GM18505 (cell line): ENCODE results near the gene DNASE1L3.
"Not testable (repeated sequence)": the region's sequence is repeated elsewhere in the genome, so short reads cannot be mapped to it uniquely, and the experiment has no call there.

Experiments
- ATAC-seq: cut with Tn5 transposase; IDR thresholded peaks from one replicate; pipeline ENCODE4 v1.9.1; 2021; ENCODE audit not compliant: unreplicated experiment
- POLR2A ChIP-seq: IDR thresholded peaks from 4 replicates; pipeline ENCODE4 v1.6.1; 2011; ENCODE audit warnings: borderline replicate concordance; ENCODE audit not compliant: insufficient read depth, insufficient read length; ENCODE audit errors: extremely low read depth

Gene DNASE1L3

GRCh38 chr3:58210761-58211460, at the start of gene DNASE1L3:
DNASE1L3 (minus strand) TSS chr3:58210972; CDS start chr3:58210906, 66 bp downstream.
- TF ChIP-seq POLR2A: no peak
- ATAC-seq: no peak

GRCh38 chr3:58260261-58260731, 49.5 kb upstream of the DNASE1L3 start:
- TF ChIP-seq POLR2A: no peak
- ATAC-seq: no peak

DNA sequence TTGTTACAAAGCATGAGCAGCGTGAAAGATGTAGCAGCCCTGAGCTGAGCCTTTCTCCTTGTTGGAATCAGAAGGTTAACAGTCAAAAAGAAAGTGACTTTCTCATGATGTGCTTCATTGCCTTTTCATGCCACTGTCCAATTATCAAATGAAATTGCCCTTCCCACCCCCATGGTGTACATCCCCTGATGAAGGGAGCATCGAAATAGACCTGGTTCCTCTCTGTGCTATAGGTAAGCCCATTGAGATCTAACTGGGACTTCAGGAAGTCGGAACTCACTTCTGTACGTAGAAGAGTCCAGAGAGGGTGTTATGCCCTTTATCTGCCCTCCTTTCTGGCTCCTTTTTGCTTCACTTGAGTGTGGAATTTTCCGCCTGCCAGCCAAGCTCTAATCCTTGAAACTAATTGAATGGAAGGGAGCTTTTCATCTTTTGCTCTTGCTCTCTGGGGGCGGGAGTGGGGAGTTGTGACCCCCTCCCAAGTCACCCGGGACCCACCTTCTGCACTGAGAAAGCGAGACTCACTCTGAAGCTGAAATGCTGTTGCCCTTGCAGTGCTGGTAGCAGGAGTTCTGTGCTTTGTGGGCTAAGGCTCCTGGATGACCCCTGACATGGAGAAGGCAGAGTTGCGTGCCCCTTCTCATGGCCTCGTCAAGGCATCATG, 47.8 kb upstream of the DNASE1L3 start:
- no peak for ATAC-seq
- TF ChIP-seq POLR2A: no peak

GRCh38 chr3:58256511-58256910, 45.7 kb upstream of the DNASE1L3 start:
- TF ChIP-seq POLR2A: no peak
- no peak for ATAC-seq

GRCh38 chr3:58256061-58256460, 45.3 kb upstream of the DNASE1L3 start:
- ATAC-seq: no peak
- no peak for TF ChIP-seq POLR2A

GRCh38 chr3:58254144-58254543, 43.4 kb upstream of the DNASE1L3 start:
- ATAC-seq: no peak
- TF ChIP-seq POLR2A: no peak

GRCh38 chr3:58251631-58252035, 40.9 kb upstream of the DNASE1L3 start:
- no peak for TF ChIP-seq POLR2A
- no peak for ATAC-seq

DNA sequence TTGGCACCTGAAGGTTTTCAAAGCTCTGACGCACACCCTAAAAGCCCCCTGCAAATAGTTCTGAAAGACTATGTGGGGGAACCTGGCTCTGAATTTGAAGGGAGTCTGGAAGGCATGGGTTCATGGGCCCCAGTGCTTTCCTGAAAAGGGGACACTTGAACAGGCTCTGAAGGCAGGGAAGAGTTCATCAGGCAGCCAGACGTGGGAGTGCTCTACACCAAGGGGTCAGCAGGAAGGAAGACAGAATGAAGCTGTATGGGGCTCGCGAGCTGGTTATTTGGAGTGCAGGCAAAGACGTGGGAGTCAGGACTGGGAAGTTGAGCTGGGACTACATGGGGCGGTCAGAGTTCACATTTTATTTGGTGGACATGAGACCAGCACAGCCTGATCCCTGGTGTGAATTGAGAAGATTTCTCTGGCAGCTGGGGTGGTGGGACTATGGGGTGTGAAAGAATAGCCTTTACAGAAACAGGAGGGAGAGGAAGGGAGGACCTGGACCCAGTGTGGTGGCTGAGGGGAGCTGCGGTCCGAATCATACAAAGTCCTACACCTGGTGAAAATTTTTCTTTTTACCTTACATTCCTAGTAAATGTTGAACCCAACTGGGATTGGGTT, 39.4 kb upstream of the DNASE1L3 start:
- no peak for ATAC-seq
- TF ChIP-seq POLR2A: no peak

- ATAC-seq: no peak
- no peak for TF ChIP-seq POLR2A
Observed at GRCh38 chr3:58249358-58250092, 38.8 kb upstream of the DNASE1L3 start.

- ATAC-seq: no peak
- no peak for TF ChIP-seq POLR2A
Observed at GRCh38 chr3:58246148-58247047, 35.6 kb upstream of the DNASE1L3 start.

- TF ChIP-seq POLR2A: no peak
- no peak for ATAC-seq
Observed at GRCh38 chr3:58243976-58244585, 33.3 kb upstream of the DNASE1L3 start.

- not testable (repeated sequence) for ATAC-seq
Observed at GRCh38 chr3:58242860-58243259, 32.1 kb upstream of the DNASE1L3 start.

GRCh38 chr3:58242340-58242739, 31.6 kb upstream of the DNASE1L3 start:
- ATAC-seq: no peak
- no peak for TF ChIP-seq POLR2A
